GM10266 (cell line): ENCODE results near the gene FUS.
"Not testable (repeated sequence)": the region's sequence is repeated elsewhere in the genome, so short reads cannot be mapped to it uniquely, and the experiment has no call there.

Source experiments
- DNase-seq: peaks from one replicate; pipeline ENCODE4 v3.0.0; 2012; ENCODE audit errors: extremely low spot score
- TF ChIP-seq, protein P1 (sequence below): IDR thresholded peaks from 2 replicates; pipeline ENCODE4 v1.5.1; 2012; ENCODE audit warnings: mild to moderate bottlenecking, low read depth; ENCODE audit not compliant: control insufficient read depth, insufficient read depth; ENCODE audit errors: missing control alignments

The FUS gene

DNA sequence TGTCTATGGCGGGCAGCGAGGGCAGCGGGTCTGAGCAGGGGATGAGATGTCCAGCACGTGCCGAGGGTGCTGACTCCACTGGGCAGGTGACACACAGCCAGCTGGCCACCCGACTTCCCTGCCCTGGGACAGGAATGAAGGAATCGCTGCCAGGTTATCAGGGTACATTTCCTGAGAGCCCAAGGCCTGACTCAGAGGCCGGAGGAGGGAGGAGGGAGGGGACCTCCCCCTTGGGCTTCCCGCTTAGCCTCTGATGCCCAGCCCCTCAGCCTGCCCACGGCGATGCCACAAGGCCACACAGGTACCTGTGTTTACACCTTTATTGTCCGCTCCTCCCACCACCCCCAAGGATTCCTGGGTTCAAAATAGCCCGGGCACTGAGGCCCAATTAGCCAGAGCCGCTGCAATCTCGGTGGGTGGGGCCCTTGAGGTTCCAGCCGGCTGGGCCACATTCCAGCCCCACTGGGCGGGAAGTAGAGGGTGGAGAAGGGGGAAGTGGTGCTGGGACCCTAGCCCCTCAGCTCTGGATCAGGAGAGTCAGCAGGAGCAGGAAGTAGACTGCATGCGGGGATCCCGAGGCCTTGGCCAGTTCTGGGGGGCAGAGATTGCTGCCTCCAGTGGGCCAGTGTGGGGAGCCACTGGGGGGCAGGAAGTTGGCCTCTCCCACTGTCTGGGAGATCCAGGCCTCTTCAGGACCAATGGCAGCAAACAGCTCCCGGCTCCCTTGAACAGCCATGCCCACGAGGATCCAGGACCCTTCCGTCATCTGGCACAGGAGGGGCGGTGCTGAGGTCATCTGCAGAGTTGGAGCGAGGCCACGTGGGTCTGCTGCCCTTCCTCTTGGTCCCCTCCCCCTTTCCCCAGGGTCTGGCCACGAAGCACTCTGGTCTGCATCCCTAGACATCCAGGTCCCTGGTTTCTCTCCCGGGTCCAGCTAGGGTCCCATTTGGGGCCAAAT is 41.0 kb upstream of the FUS start:
- no peak for DNase-seq
- TF ChIP-seq, protein P1, sequence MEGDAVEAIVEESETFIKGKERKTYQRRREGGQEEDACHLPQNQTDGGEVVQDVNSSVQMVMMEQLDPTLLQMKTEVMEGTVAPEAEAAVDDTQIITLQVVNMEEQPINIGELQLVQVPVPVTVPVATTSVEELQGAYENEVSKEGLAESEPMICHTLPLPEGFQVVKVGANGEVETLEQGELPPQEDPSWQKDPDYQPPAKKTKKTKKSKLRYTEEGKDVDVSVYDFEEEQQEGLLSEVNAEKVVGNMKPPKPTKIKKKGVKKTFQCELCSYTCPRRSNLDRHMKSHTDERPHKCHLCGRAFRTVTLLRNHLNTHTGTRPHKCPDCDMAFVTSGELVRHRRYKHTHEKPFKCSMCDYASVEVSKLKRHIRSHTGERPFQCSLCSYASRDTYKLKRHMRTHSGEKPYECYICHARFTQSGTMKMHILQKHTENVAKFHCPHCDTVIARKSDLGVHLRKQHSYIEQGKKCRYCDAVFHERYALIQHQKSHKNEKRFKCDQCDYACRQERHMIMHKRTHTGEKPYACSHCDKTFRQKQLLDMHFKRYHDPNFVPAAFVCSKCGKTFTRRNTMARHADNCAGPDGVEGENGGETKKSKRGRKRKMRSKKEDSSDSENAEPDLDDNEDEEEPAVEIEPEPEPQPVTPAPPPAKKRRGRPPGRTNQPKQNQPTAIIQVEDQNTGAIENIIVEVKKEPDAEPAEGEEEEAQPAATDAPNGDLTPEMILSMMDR, result no peak

DNA sequence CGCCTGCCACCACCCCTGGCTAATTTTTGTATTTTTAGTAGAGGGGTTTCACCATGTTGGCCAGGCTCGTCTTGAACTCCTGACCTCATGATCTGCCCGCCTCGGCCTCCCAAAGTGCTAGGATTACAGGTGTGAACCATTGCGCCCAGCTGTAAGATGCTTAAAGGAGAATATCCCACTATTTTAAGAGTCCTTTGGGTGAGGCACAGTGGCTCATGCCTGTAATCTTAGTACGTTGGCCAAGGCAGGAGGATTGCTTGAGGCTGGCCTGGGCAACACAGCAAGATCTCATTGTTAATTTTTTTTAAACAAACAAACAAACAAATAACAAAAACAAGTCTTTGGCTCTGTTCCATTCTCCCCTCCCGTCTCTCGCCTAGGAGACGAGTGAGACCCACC is 38.9 kb upstream of the FUS start:
- DNase-seq, result not testable (repeated sequence)

GRCh38 chr16:31141489-31142108 is 38.3 kb upstream of the FUS start:
- TF ChIP-seq, protein P1, result no peak
- no peak for DNase-seq

DNA sequence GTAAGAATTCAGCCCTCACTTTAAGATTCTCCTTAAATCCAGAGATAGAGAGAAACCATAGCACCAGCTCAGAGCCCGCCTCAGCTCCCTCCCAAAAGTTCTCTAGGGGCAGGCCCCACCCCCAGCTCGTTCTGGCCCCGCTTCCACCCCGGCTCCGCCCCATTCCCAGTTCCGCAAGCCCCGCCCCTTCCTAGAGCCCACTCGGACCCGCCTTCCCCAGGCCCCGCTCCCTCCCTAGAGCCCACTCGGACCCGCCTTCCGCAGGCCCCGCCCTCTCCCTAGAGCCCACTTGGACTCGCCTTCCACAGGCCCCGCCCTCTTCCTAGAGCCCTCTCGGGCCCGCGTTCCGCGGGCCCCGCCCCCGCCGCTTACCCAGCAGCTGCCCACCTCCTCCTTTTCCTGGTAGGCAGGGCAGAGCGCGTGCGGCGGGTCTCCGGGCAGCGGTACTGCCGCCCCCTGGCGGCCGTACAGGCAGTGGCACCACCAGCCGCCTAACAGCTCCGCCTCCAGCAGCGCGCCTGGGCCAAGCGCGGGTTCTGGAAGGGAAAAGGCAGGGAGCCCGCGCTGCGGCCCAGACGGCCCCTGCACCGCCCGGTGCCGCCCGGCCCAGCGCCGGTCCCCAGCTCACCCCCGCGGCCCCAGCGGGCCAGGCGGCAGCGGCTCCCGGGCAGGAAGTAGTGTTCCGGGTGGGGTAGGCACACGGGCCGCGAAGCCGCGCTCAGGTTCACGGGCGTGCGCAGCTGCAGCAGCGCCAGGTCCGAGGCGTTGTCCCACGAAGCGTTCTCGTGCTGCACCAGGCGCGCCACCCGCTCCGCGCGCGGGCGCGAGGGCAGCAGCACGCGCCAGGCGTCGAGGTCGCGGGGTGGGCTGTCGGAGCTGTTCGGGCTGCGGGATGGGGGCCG is 37.6 kb upstream of the FUS start:
- TF ChIP-seq, protein P1, result peak; percentile 95

DNA sequence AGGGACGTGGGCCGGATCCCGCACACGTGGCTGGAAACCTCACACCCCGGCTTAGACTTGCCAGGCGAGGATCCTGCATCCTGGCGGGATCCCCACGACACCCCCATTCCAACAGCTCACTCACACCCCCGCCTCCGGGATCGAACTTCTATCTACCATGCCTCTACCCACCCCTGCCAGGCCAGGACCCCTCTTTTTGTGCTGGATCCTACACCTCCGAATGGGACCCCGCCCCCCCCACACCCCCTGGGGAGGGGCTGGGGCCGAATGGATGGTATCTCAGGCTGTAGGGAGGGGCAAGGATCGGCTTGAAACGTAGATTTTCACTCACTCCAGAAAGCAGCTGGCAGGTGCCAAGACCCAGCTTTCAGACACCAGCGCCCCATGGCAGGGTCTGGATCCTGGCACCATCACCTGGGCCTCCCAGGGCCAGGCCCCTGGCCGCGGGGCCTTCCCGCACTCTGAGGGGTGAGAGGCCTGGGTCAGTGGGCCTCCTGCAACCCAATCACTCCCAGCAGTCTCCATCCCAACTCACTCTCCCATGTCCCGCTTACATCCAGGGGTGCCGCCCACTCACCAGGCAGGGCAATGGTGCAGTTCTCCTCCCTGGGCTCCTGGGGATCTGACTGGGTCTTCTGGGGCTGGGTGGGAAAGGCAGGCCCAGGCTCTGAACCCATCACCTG is 36.8 kb upstream of the FUS start:
- TF ChIP-seq, protein P1, result no peak
- DNase-seq, result no peak

More for the DNA sequence above, 37.6 kb upstream of the FUS start:
- DNase-seq, result peak; percentile 100

- TF ChIP-seq, protein P1, result no peak
- DNase-seq, result no peak
Observed at GRCh38 chr16:31143694-31144148, 36.2 kb upstream of the FUS start.

GRCh38 chr16:31144418-31144817 is 35.5 kb upstream of the FUS start:
- DNase-seq, result not testable (repeated sequence)
